GM10266 (cell line): ENCODE results near the gene ZFP1.

Source experiments
- DNase-seq: peaks from one replicate; pipeline ENCODE4 v3.0.0; 2012; ENCODE audit errors: extremely low spot score
- TF ChIP-seq, protein P1 (sequence below): IDR thresholded peaks from 2 replicates; pipeline ENCODE4 v1.5.1; 2012; ENCODE audit warnings: mild to moderate bottlenecking, low read depth; ENCODE audit not compliant: control insufficient read depth, insufficient read depth; ENCODE audit errors: missing control alignments

The ZFP1 gene

DNA sequence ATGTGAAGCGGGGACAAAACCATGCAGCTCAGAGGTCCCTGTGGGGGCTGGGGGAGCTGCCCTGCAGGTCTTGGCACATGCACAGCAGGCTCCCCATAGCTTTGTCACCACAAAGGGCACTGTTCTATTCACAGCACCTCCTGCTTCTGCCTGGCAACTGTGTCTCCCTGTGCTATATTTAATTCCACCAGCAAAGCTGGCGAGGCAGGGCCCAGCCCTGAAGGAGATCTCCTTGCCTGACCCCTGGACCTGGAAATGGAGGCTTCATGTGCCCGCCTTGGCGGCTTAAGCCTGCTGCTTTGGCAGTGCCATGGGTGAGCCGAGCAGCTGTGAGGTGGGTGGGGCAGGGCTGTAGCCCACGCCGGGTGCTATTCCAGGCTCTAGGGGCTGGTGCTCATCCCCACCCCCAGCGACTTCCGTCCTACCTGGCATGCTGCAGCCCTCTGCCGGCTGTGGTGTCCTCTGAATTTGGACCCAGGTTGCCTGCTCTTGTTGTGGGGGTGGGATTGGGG, 38.5 kb upstream of the ZFP1 start:
- TF ChIP-seq, protein P1, sequence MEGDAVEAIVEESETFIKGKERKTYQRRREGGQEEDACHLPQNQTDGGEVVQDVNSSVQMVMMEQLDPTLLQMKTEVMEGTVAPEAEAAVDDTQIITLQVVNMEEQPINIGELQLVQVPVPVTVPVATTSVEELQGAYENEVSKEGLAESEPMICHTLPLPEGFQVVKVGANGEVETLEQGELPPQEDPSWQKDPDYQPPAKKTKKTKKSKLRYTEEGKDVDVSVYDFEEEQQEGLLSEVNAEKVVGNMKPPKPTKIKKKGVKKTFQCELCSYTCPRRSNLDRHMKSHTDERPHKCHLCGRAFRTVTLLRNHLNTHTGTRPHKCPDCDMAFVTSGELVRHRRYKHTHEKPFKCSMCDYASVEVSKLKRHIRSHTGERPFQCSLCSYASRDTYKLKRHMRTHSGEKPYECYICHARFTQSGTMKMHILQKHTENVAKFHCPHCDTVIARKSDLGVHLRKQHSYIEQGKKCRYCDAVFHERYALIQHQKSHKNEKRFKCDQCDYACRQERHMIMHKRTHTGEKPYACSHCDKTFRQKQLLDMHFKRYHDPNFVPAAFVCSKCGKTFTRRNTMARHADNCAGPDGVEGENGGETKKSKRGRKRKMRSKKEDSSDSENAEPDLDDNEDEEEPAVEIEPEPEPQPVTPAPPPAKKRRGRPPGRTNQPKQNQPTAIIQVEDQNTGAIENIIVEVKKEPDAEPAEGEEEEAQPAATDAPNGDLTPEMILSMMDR = no peak
- DNase-seq = no peak

- peak; percentile 90 for DNase-seq
- TF ChIP-seq, protein P1 = peak; percentile 93
Observed at GRCh38 chr16:75110637-75111513, 37.4 kb upstream of the ZFP1 start.

- no peak for DNase-seq
- TF ChIP-seq, protein P1 = no peak
Observed at GRCh38 chr16:75111514-75111940, 36.8 kb upstream of the ZFP1 start.

- TF ChIP-seq, protein P1 = no peak
- peak; percentile 33 for DNase-seq
Observed at GRCh38 chr16:75111961-75112733, 36.2 kb upstream of the ZFP1 start.

- TF ChIP-seq, protein P1 = no peak
- peak; percentile 12 for DNase-seq
Observed at GRCh38 chr16:75112734-75113491, 35.4 kb upstream of the ZFP1 start.

GRCh38 chr16:75113541-75114121, 34.7 kb upstream of the ZFP1 start:
- TF ChIP-seq, protein P1 = no peak
- DNase-seq = no peak
